Activated CD8-positive, alpha-beta T cell treated with anti-CD3 and anti-CD28 coated beads, Interleukin-2, amount 10 ng/mL, durations not matched to agents 7 days and 5 days (primary cell): ENCODE measurements around the gene ELF4. TPM values are rescaled to one million over a fixed set of nuclear protein-coding genes. Genes with fewer than 3 reads are reported as not detected.

Source experiments
- ATAC-seq: fragments of 150-1000 bp; cut with Tn5 transposase; one replicate; pipeline ENCODE4 v1.10.0; 2021; ENCODE audit warnings: moderate library complexity
- CTCF ChIA-PET: fragments of 350-600 bp; sonication (Branson Sonifier 250); formaldehyde crosslinking; loops from one replicate; lab custom pipeline; 2021; ENCODE audit warnings: antibody characterized with exemption; lab: Charles Lee
- POLR2A ChIA-PET: fragments of 350-600 bp; sonication (Branson Sonifier 250); formaldehyde crosslinking; loops from one replicate; lab custom pipeline; 2021; ENCODE audit warnings: antibody characterized with exemption; lab: Charles Lee
- DNase-seq: peaks from one replicate; pipeline ENCODE4 v3.0.0-alpha.2; 2020
- H3K27ac Mint-ChIP-seq: one replicate; pipeline ENCODE4 v1.8.0; 2021; ENCODE audit warnings: mild to moderate bottlenecking, mixed read lengths
- H3K27me3 Mint-ChIP-seq: one replicate; pipeline ENCODE4 v1.8.0; 2021; ENCODE audit warnings: low read depth, mixed read lengths
- H3K36me3 Mint-ChIP-seq: one replicate; pipeline ENCODE4 v1.8.0; 2021; ENCODE audit warnings: low read depth, mixed read lengths
- H3K4me1 Mint-ChIP-seq: one replicate; pipeline ENCODE4 v1.8.0; 2021; ENCODE audit warnings: low read depth, mixed read lengths
- H3K4me3 Mint-ChIP-seq: one replicate; pipeline ENCODE4 v1.8.0; 2021; ENCODE audit warnings: mild to moderate bottlenecking, mixed read lengths
- H3K9me3 Mint-ChIP-seq: one replicate; pipeline ENCODE4 v1.8.0; 2022; ENCODE audit warnings: mixed read lengths; ENCODE audit not compliant: insufficient read depth
- total RNA-seq, 2 experiments: library from RNA; stranded (reverse); gene quantifications; one replicate each; pipeline ENCODE4 v1.2.3, GENCODE V29; 2021

The ELF4 gene
- total RNA-seq, 2 experiments from 2014 or later = 38.2 to 39.0 TPM

DNA sequence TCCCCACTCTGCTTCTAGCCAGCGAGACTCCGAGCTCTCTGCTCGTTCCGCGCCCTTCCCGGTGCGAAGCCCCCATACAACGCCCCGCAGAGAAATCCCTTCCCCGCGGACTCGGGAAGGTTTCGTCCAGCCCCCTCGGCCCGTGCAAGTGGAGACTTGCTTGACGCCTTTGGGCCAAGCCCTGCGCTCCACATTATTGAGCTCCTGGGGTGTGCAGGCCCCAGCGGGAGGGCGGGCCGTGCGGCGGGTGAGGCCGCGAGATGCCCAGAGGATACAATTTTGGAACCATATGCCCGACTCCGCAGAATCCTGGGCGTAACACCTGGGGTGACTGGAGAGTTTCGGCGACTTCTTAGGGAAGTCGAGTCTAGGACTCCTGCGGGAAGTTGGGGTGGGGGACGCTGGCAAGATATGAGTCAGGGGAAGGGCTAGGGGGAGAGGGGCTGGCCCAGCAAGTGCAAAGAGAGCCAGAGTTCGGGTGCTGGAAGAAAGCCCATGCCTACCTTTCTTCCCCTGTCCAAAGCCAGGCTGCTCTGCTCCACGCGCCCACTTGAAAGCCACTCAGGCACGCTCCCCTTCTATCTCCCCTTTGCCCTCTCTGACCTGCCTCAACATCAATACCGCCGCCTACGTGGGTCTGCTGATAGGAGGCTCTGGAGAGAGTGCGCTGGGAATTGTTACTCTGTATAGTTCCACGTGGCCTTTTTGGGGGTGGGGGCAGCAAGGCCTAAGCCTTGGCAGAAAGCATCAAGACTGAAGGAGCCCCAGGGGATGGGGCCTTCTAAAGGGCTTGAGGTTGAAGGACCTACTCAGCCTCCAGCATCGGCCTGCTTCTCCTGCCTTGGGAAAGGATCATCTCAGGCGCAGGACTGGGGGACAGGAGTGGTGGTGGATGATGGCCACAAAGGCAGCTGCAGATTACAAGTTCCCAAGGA lies 1.2 kb upstream of the ELF4 start:
- peaks cover 8% of the 10 kb centered on the region for H3K36me3 Mint-ChIP-seq
- no peaks in the 10 kb centered on the region for H3K9me3 Mint-ChIP-seq
- no peak for DNase-seq
- H3K4me1 Mint-ChIP-seq = peaks cover 37% of the 10 kb centered on the region
- peak overlapping the region; percentile 46 for H3K27ac Mint-ChIP-seq
- peak overlapping the region; percentile 56 for H3K4me3 Mint-ChIP-seq
- no peak for ATAC-seq
- ChIA-PET CTCF (interaction anchor here (1.1 to 1.2 kb wide), 2 partner anchors 29 to 32 kb away, joined by 4 read pairs; no protein-coding TSS in a partner anchor), POLR2A (interaction anchor here (1.1 kb wide), 1 partner anchor 30 kb away, joined by 4 read pairs; no protein-coding TSS in a partner anchor)
- no peaks in the 10 kb centered on the region for H3K27me3 Mint-ChIP-seq

- CTCF ChIA-PET = interaction anchor here (0.6 to 3.8 kb wide), 11 partner anchors 9 to 184 kb away, joined by 3 to 11 read pairs (median 5); no protein-coding TSS in a partner anchor
- POLR2A ChIA-PET = interaction anchor here (0.6 to 1.8 kb wide), 6 partner anchors 12 to 62 kb away, joined by 3 to 6 read pairs (median 3); partner anchors contain the start of gene RAB33A
- peak overlapping the region; percentile 85 for H3K27ac Mint-ChIP-seq
Measured at GRCh38 chrX:130109429-130110378, 593 bp downstream of the ELF4 start.

DNA sequence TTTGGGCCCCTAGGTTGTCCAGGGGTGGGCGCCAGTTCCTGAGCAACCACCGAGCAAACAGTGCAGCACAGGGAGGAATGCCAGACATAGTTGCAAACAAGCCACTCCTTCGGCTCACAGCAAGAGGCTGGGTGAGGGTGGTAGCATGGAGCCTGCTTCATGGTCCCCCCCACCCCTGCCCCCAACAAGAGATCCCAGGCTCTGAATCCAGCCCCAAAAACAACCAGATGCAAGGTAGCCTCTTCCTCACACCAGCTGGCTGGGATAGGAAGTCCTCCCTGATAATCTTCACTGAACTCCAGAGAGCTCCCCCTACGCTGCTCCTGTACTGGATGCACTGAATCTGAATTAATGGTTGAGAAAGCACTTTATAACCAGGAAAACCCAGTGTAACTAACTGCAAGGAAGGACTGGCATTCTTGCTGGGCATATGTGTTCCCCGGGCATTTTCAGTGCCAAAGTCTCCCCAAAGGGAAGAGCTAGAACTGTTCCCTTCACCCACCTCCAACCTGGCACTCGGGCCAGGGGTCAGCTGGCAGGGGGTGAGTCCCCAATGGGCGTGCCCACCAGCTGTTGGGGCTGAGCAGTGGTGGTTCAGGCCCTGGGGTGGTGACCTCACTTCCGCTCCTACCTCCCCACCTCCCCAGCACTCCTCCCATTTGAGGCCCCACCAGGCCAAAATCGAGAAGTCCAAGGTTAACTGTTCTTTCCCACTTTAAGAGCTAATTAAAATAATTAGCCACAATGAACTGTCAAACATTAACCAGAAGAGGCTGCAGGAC lies 1.5 kb downstream of the ELF4 start:
- H3K4me3 Mint-ChIP-seq = peak overlapping the region; percentile 89
- no peaks in the 10 kb centered on the region for H3K9me3 Mint-ChIP-seq
- H3K4me1 Mint-ChIP-seq = peaks cover 39% of the 10 kb centered on the region
- ChIA-PET CTCF (interaction anchor here (0.6 to 3.8 kb wide), 12 partner anchors 10 to 183 kb away, joined by 3 to 11 read pairs (median 4); no protein-coding TSS in a partner anchor), POLR2A (interaction anchor here (0.5 to 1.8 kb wide), 5 partner anchors 11 to 24 kb away, joined by 3 to 6 read pairs (median 3); no protein-coding TSS in a partner anchor)
- H3K27me3 Mint-ChIP-seq = no peaks in the 10 kb centered on the region
- ATAC-seq = peak; percentile 63
- peaks cover 18% of the 10 kb centered on the region for H3K36me3 Mint-ChIP-seq
- peak overlapping the region; percentile 85 for H3K27ac Mint-ChIP-seq
- peak; percentile 58 for DNase-seq

More at GRCh38 chrX:130109429-130110378, 593 bp downstream of the ELF4 start:
- peaks cover 14% of the 10 kb centered on the region for H3K36me3 Mint-ChIP-seq
- H3K9me3 Mint-ChIP-seq = no peaks in the 10 kb centered on the region
- DNase-seq (no peak), ATAC-seq (peak; percentile 18)
- H3K4me3 Mint-ChIP-seq = peak overlapping the region; percentile 89
- peaks cover 42% of the 10 kb centered on the region for H3K4me1 Mint-ChIP-seq
- H3K27me3 Mint-ChIP-seq = no peaks in the 10 kb centered on the region

GRCh38 chrX:130106071-130106470 lies 4.2 kb downstream of the ELF4 start:
- ATAC-seq = no peak
- Mint-ChIP-seq H3K9me3 (no peaks in the 10 kb centered on the region), H3K36me3 (peaks cover 22% of the 10 kb centered on the region), H3K27ac (no peak overlapping the region), H3K27me3 (no peaks in the 10 kb centered on the region), H3K4me3 (no peak overlapping the region), H3K4me1 (peaks cover 52% of the 10 kb centered on the region)
- DNase-seq = no peak
- ChIA-PET CTCF (no interaction called here), POLR2A (no interaction called here)

DNA sequence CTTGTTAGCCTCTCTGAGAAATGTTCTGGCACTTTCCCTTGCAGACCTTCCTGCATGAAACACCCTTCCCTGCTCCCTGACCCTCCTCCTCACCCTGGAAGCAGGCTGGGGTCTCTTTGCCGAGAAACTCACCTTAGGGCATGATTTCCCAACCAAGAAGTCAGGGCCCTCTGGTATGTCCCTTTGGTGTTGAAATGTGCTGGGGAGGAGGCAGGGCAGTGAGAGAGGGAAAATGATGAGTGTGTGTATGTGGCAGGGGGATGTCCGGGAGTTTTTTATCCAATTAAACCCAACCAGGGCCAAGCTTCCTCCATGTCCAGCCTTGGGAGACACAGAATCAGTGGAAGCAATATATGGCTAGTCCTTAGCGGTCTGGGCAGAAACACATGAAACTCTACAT lies 5.1 kb downstream of the ELF4 start:
- POLR2A ChIA-PET = interaction anchor here (1.3 kb wide), 1 partner anchor 14 kb away, joined by 3 read pairs; no protein-coding TSS in a partner anchor
- H3K4me3 Mint-ChIP-seq = no peak overlapping the region
- H3K27me3 Mint-ChIP-seq = no peaks in the 10 kb centered on the region
- peaks cover 29% of the 10 kb centered on the region for H3K36me3 Mint-ChIP-seq
- DNase-seq (no peak), ATAC-seq (no peak)
- CTCF ChIA-PET = interaction anchor here (0.8 to 1.5 kb wide), 2 partner anchors 26 to 45 kb away, joined by 3 to 4 read pairs; no protein-coding TSS in a partner anchor
- no peaks in the 10 kb centered on the region for H3K9me3 Mint-ChIP-seq
- no peak overlapping the region for H3K27ac Mint-ChIP-seq
- peaks cover 61% of the 10 kb centered on the region for H3K4me1 Mint-ChIP-seq

- peaks cover 70% of the 10 kb centered on the region for H3K4me1 Mint-ChIP-seq
- H3K27ac Mint-ChIP-seq = no peak overlapping the region
- DNase-seq = no peak
- peaks cover 25% of the 10 kb centered on the region for H3K36me3 Mint-ChIP-seq
- ChIA-PET CTCF (no interaction called here), POLR2A (no interaction called here)
- H3K9me3 Mint-ChIP-seq = no peaks in the 10 kb centered on the region
- ATAC-seq = no peak
- H3K27me3 Mint-ChIP-seq = no peaks in the 10 kb centered on the region
- no peak overlapping the region for H3K4me3 Mint-ChIP-seq
Measured at GRCh38 chrX:130103605-130104004, 6.7 kb downstream of the ELF4 start.

DNA sequence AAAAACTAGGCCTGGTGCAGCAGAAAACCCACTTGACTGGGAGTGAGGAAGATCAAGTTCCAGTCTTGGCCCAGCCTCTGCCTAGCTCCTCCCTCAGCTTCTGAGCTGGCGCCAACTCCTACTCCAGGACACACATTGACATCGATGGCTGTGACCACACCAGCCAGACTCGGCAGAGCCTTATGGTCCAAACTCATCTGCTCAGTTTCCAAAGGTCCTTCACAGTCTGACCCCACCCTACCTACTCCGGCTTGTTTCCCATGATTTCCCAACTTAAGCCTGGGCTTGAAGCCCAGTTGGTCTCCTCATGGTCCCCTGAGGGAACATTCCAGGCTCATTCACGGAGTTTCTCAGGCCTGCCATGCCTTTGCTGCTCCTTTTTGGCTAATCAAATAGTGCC lies 10.1 kb downstream of the ELF4 start:
- ChIA-PET CTCF (interaction anchor here (1.0 kb wide), 1 partner anchor 19 kb away, joined by 3 read pairs; no protein-coding TSS in a partner anchor), POLR2A (no interaction called here)
- H3K4me1 Mint-ChIP-seq = peaks cover 67% of the 10 kb centered on the region
- peaks cover 19% of the 10 kb centered on the region for H3K36me3 Mint-ChIP-seq
- H3K4me3 Mint-ChIP-seq = no peak overlapping the region
- H3K27me3 Mint-ChIP-seq = no peaks in the 10 kb centered on the region
- H3K9me3 Mint-ChIP-seq = no peaks in the 10 kb centered on the region
- DNase-seq (no peak), ATAC-seq (no peak)
- no peak overlapping the region for H3K27ac Mint-ChIP-seq

DNA sequence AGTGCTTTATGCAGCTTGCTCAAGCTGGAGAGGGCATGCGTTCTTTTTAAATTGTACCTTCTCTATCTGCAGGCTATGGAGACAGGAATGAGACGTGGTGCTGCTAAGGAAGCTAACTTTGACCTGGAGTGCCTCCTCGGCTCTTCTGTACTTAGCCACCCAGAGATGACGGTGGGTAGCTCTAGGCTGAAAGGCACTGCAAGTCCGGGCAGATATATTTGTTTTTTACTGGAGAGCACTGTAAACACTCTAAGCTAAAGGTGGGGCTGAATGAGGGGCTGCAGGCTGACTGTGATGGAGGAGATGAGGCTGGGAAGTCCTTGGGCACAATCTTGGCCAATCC lies 12.1 kb downstream of the ELF4 start:
- Mint-ChIP-seq H3K27ac (peak overlapping the region; percentile 47), H3K27me3 (no peaks in the 10 kb centered on the region), H3K9me3 (no peaks in the 10 kb centered on the region), H3K4me3 (no peak overlapping the region), H3K36me3 (peaks cover 15% of the 10 kb centered on the region), H3K4me1 (peaks cover 73% of the 10 kb centered on the region)
- no peak for ATAC-seq
- ChIA-PET POLR2A (no interaction called here), CTCF (interaction anchor here (1.0 kb wide), 1 partner anchor 18 kb away, joined by 4 read pairs; no protein-coding TSS in a partner anchor)
- no peak for DNase-seq

DNA sequence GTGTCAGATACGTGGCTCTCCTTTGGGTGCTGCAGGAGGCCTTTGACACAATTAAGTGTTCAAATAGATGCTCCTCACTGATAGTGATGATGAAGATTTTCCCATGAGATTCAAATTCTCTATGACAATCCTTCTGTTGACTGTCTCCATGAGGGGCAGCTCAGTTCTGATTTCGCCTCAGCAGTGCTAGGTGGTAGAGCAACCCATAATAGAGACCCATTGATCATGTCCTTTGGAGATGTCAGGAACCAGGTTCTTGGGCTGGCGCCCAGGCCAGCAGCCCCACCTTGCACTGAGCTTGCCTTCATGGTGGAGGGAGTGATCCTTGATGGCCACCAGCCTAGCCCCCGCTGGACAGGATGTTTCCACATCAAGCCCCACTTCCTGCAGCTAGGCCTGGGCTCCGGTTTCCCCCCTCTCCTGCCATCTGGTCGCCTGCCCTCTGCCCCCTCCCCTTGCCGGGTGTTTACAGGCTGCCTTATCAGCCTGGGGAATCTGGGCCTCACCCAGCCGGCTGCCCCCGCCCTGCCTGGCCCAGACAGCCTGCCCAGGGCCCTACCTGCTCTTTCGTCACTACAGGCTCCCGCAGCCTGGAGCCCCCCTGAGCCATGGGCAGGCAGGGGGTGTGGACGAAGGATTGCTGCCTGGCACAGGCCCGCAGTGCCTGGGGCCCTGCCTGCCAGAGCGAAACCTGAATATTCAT lies 12.6 kb downstream of the ELF4 start:
- CTCF ChIA-PET = no interaction called here
- peak; percentile 36 for ATAC-seq
- H3K4me1 Mint-ChIP-seq = peaks cover 74% of the 10 kb centered on the region
- POLR2A ChIA-PET = no interaction called here
- H3K4me3 Mint-ChIP-seq = no peak overlapping the region
- no peak for DNase-seq
- H3K27ac Mint-ChIP-seq = peak overlapping the region; percentile 47
- no peaks in the 10 kb centered on the region for H3K27me3 Mint-ChIP-seq
- H3K36me3 Mint-ChIP-seq = peaks cover 13% of the 10 kb centered on the region
- no peaks in the 10 kb centered on the region for H3K9me3 Mint-ChIP-seq
